HUES6 (cell line): ENCODE results near the gene RAD51B.
A peak's percentile ranks its signal among the peaks of the same experiment; 100 is the strongest.

Experiments used
- H3K27ac ChIP-seq: 2 replicates; pipeline ENCODE4 v1.7.0; 2013; ENCODE audit warnings: low read depth, mild to moderate bottlenecking, low read length, inconsistent platforms
- H3K27me3 ChIP-seq: 2 replicates; pipeline ENCODE4 v1.6.1; 2013; ENCODE audit warnings: low read length; ENCODE audit not compliant: control insufficient read depth, insufficient read depth
- H3K36me3 ChIP-seq: 2 replicates; pipeline ENCODE4 v1.6.1; 2013; ENCODE audit warnings: low read length; ENCODE audit not compliant: control insufficient read depth, insufficient read depth
- H3K4me1 ChIP-seq: 2 replicates; pipeline ENCODE4 v1.6.1; 2013; ENCODE audit warnings: low read length; ENCODE audit not compliant: control insufficient read depth, insufficient read depth
- H3K4me3 ChIP-seq: 2 replicates; pipeline ENCODE4 v1.5.1; 2013; ENCODE audit warnings: low read depth, low read length
- H3K9ac ChIP-seq: one replicate; pipeline ENCODE4 v1.6.1; 2013; ENCODE audit warnings: mild to moderate bottlenecking, low read length
- H3K9me3 ChIP-seq: 2 replicates; pipeline ENCODE4 v1.6.1; 2013; ENCODE audit warnings: low read depth, low read length; ENCODE audit not compliant: control insufficient read depth, insufficient read depth

RAD51B gene

GRCh38 chr14:68122651-68123050, 303.1 kb downstream of the RAD51B start:
- Histone ChIP-seq H3K27me3 (no peaks in the 10 kb centered on the region), H3K36me3 (no peaks in the 10 kb centered on the region), H3K9me3 (peaks cover 4% of the 10 kb centered on the region; the same call in 1 of the 2 replicates), H3K27ac (no peak overlapping the region), H3K4me1 (peaks cover 9% of the 10 kb centered on the region; the same call in 1 of the 2 replicates), H3K4me3 (no peak overlapping the region), H3K9ac (no peak overlapping the region)

DNA sequence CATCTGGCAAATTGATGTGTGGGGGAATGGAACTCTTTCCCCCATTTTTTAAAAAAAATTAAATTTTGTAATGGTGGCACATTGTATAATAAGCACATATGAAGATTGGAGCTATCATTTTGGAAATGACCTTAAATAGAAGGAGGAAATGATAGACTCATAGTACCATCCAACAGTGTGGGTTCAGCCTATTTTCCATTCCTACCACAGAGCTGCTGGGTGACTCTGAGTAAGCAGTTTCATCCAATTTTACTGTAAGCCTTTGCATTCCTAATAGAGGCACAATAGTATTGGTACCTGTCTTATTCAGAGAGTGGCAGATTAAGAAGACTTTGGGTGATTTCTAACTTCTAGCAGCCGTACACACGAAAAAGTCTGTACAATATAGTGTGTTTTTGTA, 304.5 kb downstream of the RAD51B start:
- no peak overlapping the region for H3K4me3 ChIP-seq
- H3K4me1 ChIP-seq, result peaks cover 9% of the 10 kb centered on the region; the same call in 1 of the 2 replicates
- no peak overlapping the region for H3K27ac ChIP-seq
- no peak overlapping the region for H3K9ac ChIP-seq
- H3K27me3 ChIP-seq, result no peaks in the 10 kb centered on the region
- H3K36me3 ChIP-seq, result no peaks in the 10 kb centered on the region
- peaks cover 4% of the 10 kb centered on the region; the same call in 1 of the 2 replicates for H3K9me3 ChIP-seq

- Histone ChIP-seq H3K9ac (no peak overlapping the region), H3K4me3 (no peak overlapping the region), H3K27ac (no peak overlapping the region), H3K9me3 (peaks cover 4% of the 10 kb centered on the region; the same call in 1 of the 2 replicates), H3K27me3 (no peaks in the 10 kb centered on the region), H3K36me3 (no peaks in the 10 kb centered on the region), H3K4me1 (peaks cover 9% of the 10 kb centered on the region; the same call in 1 of the 2 replicates)
Observed at GRCh38 chr14:68124979-68125731, 305.6 kb downstream of the RAD51B start.

GRCh38 chr14:68127166-68127565, 307.6 kb downstream of the RAD51B start:
- no peaks in the 10 kb centered on the region for H3K27me3 ChIP-seq
- peaks cover 9% of the 10 kb centered on the region; the same call in 1 of the 2 replicates for H3K4me1 ChIP-seq
- no peak overlapping the region for H3K4me3 ChIP-seq
- no peak overlapping the region for H3K27ac ChIP-seq
- no peaks in the 10 kb centered on the region for H3K36me3 ChIP-seq
- no peak overlapping the region for H3K9ac ChIP-seq
- no peaks in the 10 kb centered on the region; the same call in 1 of the 2 replicates for H3K9me3 ChIP-seq

DNA sequence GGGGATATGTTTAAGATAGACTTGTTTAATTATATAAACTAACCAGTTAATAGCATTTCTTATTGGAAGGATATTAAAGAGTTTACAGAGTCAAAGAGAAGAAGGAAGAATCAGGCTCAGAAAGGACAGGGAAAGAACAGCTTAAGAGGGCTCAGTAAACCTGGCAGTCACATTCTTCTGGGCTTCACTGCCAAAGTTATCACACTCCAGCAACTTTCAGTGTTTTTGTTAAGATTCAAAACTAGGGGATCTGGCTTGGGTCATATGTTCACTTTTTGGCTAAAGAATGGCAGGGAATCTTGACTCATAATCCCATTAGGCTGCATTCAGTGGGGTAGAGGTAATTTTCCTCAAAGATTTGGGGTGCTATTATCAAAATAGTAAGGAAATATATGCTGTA, 312.3 kb downstream of the RAD51B start:
- Histone ChIP-seq H3K27ac (no peak overlapping the region), H3K27me3 (no peaks in the 10 kb centered on the region), H3K9me3 (no peaks in the 10 kb centered on the region), H3K9ac (no peak overlapping the region), H3K4me3 (no peak overlapping the region), H3K4me1 (peaks cover under 1% of the 10 kb centered on the region; the same call in 1 of the 2 replicates), H3K36me3 (no peaks in the 10 kb centered on the region)

GRCh38 chr14:68132563-68133121, 313.1 kb downstream of the RAD51B start:
- H3K36me3 ChIP-seq, result no peaks in the 10 kb centered on the region
- no peak overlapping the region for H3K27ac ChIP-seq
- no peak overlapping the region for H3K9ac ChIP-seq
- no peaks in the 10 kb centered on the region for H3K27me3 ChIP-seq
- H3K4me3 ChIP-seq, result no peak overlapping the region
- H3K4me1 ChIP-seq, result peaks cover 8% of the 10 kb centered on the region
- H3K9me3 ChIP-seq, result no peaks in the 10 kb centered on the region

DNA sequence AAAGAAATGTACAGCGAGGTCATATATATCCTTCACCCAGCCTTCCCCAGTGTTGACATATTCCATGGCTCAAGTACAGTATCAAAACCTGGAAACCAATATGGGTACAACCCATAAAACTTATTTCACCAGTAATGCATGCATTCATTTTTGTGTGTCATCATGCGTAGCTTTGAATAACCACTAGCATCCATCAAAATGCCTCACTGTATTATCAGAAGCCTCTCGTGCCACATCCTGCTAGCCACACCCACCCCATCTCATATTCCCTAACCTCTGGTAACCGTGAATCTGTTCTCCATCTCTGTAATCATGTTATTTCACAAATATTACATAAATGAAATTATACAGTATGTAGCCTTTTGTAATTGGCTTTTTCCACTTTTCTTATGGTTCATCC, 314.3 kb downstream of the RAD51B start:
- Histone ChIP-seq H3K4me1 (peaks cover 19% of the 10 kb centered on the region), H3K27ac (no peak overlapping the region), H3K9ac (no peak overlapping the region), H3K36me3 (no peaks in the 10 kb centered on the region), H3K27me3 (no peaks in the 10 kb centered on the region), H3K4me3 (no peak overlapping the region), H3K9me3 (no peaks in the 10 kb centered on the region)

GRCh38 chr14:68135028-68135427, 315.4 kb downstream of the RAD51B start:
- H3K4me1 ChIP-seq, result peaks cover 31% of the 10 kb centered on the region
- H3K36me3 ChIP-seq, result no peaks in the 10 kb centered on the region
- H3K27me3 ChIP-seq, result no peaks in the 10 kb centered on the region
- no peaks in the 10 kb centered on the region for H3K9me3 ChIP-seq
- no peak overlapping the region for H3K4me3 ChIP-seq
- H3K9ac ChIP-seq, result no peak overlapping the region
- H3K27ac ChIP-seq, result no peak overlapping the region

DNA sequence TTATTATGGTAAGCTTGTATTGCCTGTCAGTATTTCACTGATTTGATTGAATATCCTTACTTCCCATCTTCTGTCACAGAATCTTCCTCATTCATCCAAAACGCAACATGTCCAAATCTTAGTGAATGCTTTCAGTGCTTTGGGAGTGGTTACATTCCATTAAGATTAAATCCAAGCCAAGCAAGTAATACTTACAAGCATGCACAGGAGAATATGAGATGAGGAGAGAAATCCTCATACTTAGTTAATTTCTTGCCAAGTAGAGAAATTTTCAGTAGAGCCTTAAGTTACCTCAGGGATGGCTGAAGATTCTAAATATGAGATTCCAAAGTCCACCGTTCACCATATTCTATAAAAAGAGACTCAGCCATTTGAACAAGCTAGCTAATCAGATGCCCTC, 316.0 kb downstream of the RAD51B start:
- Histone ChIP-seq H3K4me3 (no peak overlapping the region), H3K9ac (no peak overlapping the region), H3K36me3 (no peaks in the 10 kb centered on the region), H3K27ac (no peak overlapping the region), H3K4me1 (peaks cover 36% of the 10 kb centered on the region), H3K27me3 (no peaks in the 10 kb centered on the region), H3K9me3 (no peaks in the 10 kb centered on the region)

- H3K4me1 ChIP-seq, result peaks cover 52% of the 10 kb centered on the region
- no peaks in the 10 kb centered on the region for H3K27me3 ChIP-seq
- peak overlapping the region; percentile 93 for H3K27ac ChIP-seq
- peak overlapping the region; percentile 72 for H3K9ac ChIP-seq
- H3K9me3 ChIP-seq, result no peaks in the 10 kb centered on the region
- H3K4me3 ChIP-seq, result no peak overlapping the region
- no peaks in the 10 kb centered on the region for H3K36me3 ChIP-seq
Observed at GRCh38 chr14:68137704-68138619, 318.4 kb downstream of the RAD51B start.
